Mucosa of rectum (tissue), 2 donors: ENCODE data around the gene FOXL3.
"Not testable (repeated sequence)": the region's sequence is repeated elsewhere in the genome, so short reads cannot be mapped to it uniquely, and the experiment has no call there.

Experiments used
- H3K27ac ChIP-seq, 2 donors: one replicate each; pipeline ENCODE4 v1.7.0; 2013; ENCODE audit warnings: inconsistent platforms in 2 of 2, low read depth in 2 of 2, low read length in 2 of 2
- H3K27me3 ChIP-seq, 2 donors: one replicate each; pipeline ENCODE4 v1.7.0; 2013; ENCODE audit warnings: low read length in 2 of 2; ENCODE audit not compliant: control insufficient read depth in 2 of 2, insufficient read depth in 2 of 2
- H3K36me3 ChIP-seq, 2 donors: one replicate each; pipeline ENCODE4 v1.7.0; 2013; ENCODE audit warnings: low read length in 2 of 2; ENCODE audit not compliant: control insufficient read depth in 2 of 2, insufficient read depth in 2 of 2
- H3K4me1 ChIP-seq, 2 donors: one replicate each; pipeline ENCODE4 v1.7.0; 2013; ENCODE audit warnings: low read length in 2 of 2, mild to moderate bottlenecking in 1 of 2; ENCODE audit not compliant: control insufficient read depth in 2 of 2, insufficient read depth in 2 of 2
- H3K4me3 ChIP-seq, 2 donors: one replicate each; pipeline ENCODE4 v1.7.0; 2013; ENCODE audit warnings: low read length in 2 of 2
- H3K9ac ChIP-seq, 2 donors: one replicate each; pipeline ENCODE4 v1.7.0; 2013; ENCODE audit warnings: low read length in 2 of 2, low read depth in 1 of 2, mild to moderate bottlenecking in 1 of 2
- H3K9me3 ChIP-seq, 2 donors: one replicate each; pipeline ENCODE4 v1.7.0; 2013; ENCODE audit warnings: low read length in 2 of 2; ENCODE audit not compliant: control insufficient read depth in 2 of 2
- donor health status: healthy.
- donor health status: Normal muscosa, but diverticular disease.

FOXL3 gene

DNA sequence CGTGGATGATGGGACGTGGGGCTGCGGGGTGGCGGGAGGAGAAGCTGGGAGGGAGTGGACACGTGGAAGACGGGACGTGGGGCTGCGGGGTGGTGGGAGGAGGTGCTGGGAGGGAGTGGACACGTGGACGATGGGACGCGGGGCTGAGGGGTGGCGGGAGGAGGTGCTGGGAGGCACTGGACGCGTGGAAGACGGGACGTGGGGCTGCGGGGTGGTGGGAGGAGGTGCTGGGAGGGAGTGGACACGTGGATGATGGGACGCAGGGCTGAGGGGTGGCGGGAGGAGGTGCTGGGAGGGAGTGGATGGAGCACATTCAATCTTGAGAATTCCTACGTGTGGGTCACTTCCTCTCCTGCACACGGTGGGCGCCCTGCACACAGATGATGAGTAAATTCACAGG, 7.2 kb downstream of the FOXL3 start:
- H3K4me3 ChIP-seq, H3K9ac ChIP-seq, H3K27ac ChIP-seq, H3K36me3 ChIP-seq, H3K4me1 ChIP-seq, H3K9me3 ChIP-seq, H3K27me3 ChIP-seq: not testable (repeated sequence)

DNA sequence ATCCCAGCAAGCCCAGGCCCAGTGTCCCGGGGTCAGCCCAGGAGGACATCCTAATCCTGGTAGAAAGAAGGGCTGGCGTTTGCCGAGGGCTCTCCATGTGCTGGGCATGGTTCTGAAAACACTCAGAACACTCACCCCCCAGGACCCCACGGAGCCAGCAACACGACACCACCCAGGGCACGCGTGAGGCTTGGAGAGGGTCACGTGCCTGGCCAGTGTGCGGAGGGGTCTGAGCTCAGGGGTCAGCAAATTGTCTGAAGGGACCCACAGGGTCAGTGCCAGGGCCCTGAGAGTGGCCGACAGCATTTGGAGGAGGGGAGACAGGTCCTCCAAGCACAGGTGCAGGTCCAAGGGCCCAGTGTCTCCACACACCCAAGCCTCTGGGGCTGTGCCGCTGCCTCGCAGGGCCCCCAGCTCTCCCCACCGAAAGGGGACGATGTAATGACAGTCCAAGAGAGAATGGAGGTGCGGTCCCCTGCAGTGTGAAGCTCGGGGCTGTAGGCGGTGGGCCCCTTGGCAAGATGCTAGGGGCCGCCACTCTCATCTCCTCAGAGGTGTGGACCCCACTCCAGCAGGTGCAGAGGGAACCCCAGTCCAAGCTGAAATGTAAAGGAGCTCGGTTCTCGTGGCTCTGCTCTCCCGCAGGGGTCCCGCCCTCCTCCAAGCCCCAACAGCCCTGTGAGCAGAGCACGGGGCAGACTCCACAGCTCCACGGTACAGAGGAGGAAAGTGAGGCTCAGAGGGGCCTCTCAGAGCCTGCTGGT, 7.8 kb downstream of the FOXL3 start:
- no peak overlapping the region for H3K4me3 ChIP-seq
- H3K9ac ChIP-seq = no peak overlapping the region
- H3K36me3 ChIP-seq = no peaks in the 10 kb centered on the region
- H3K27ac ChIP-seq = no peak overlapping the region
- no peaks in the 10 kb centered on the region for H3K9me3 ChIP-seq
- no peaks in the 10 kb centered on the region for H3K27me3 ChIP-seq
- H3K4me1 ChIP-seq = peaks cover 7 to 9% of the 10 kb centered on the region in 2 donors

DNA sequence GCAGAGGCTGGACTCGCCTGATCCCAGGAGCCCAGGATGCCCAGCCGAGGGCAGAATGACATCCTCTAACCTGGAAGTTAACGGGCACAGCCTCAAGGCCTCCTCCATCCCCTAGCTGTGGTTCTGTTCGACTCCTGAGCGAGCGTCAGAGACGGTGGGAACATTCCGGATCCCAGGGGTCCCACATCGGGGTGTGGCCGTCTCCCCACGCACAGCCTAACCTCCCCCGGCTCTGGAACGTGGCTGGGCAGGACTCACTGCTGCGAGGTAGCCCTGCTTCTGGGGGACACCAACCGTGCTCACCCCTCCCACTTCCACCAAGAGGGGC, 8.4 kb downstream of the FOXL3 start:
- Histone ChIP-seq H3K9me3 (no peaks in the 10 kb centered on the region), H3K27ac (no peak overlapping the region), H3K36me3 (no peaks in the 10 kb centered on the region), H3K4me1 (peaks cover 7 to 9% of the 10 kb centered on the region in 2 donors), H3K9ac (no peak overlapping the region), H3K4me3 (no peak overlapping the region), H3K27me3 (no peaks in the 10 kb centered on the region)

DNA sequence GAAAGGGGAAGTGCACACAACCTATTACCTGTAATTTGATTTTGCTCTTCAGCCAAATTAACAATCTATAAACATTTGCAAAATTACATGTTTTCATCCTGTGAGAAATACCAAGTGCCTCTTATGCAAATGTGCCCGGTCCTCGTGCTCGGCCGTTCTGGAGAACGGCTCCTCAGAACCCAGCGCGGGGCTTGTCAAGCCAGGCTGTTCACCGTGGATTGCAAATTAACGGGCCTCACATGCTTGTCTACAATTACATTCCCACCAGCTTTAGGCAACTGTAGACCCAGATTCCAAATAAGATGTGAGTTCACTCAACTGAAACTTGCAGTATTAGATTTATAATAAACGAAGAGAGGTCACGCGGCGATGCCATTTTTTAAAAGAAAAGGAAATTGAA, 8.8 kb downstream of the FOXL3 start:
- H3K36me3 ChIP-seq = no peaks in the 10 kb centered on the region
- H3K4me3 ChIP-seq = no peak overlapping the region
- H3K27me3 ChIP-seq = no peaks in the 10 kb centered on the region
- H3K4me1 ChIP-seq = peaks cover 7 to 9% of the 10 kb centered on the region in 2 donors
- H3K27ac ChIP-seq = no peak overlapping the region
- H3K9ac ChIP-seq = no peak overlapping the region
- no peaks in the 10 kb centered on the region for H3K9me3 ChIP-seq

GRCh38 chr7:299169-299568, 9.2 kb downstream of the FOXL3 start:
- no peak overlapping the region for H3K4me3 ChIP-seq
- no peaks in the 10 kb centered on the region for H3K9me3 ChIP-seq
- H3K36me3 ChIP-seq = no peaks in the 10 kb centered on the region
- H3K27ac ChIP-seq = no peak overlapping the region
- no peaks in the 10 kb centered on the region for H3K27me3 ChIP-seq
- no peak overlapping the region for H3K9ac ChIP-seq
- peaks cover 5 to 7% of the 10 kb centered on the region in 2 donors for H3K4me1 ChIP-seq

GRCh38 chr7:299628-300027, 9.7 kb downstream of the FOXL3 start:
- Histone ChIP-seq H3K9me3 (no peaks in the 10 kb centered on the region), H3K36me3 (no peaks in the 10 kb centered on the region), H3K4me1 (peaks cover 3 to 4% of the 10 kb centered on the region in 2 donors), H3K4me3 (no peak overlapping the region), H3K9ac (no peak overlapping the region), H3K27ac (no peak overlapping the region), H3K27me3 (no peaks in the 10 kb centered on the region)

DNA sequence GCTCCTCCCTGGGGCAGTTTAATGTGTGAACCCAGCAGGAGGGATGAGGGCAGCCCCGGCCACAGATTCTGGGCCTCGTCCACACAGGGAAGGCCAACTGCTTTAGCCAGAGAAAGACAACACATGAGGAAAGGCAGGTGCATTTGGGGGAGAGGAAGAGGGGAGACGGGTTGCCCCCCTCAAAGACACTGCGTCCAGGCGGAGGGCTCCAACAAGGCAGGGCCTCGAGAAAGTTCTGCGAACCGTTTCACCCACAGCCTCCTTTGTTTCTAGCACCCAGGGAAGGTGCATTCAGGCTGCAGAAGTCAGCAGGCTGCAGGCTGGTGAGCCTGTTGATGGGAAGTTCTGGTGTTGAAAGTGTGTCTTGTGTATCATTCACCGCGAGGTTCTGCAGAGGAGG, 10.1 kb downstream of the FOXL3 start:
- Histone ChIP-seq H3K4me1 (peaks cover 0 to under 1% of the 10 kb centered on the region in 2 donors), H3K9me3 (no peaks in the 10 kb centered on the region), H3K27me3 (no peaks in the 10 kb centered on the region), H3K9ac (no peak overlapping the region), H3K27ac (no peak overlapping the region), H3K36me3 (no peaks in the 10 kb centered on the region), H3K4me3 (no peak overlapping the region)

- no peaks in the 10 kb centered on the region for H3K4me1 ChIP-seq
- no peak overlapping the region for H3K9ac ChIP-seq
- no peaks in the 10 kb centered on the region for H3K27me3 ChIP-seq
- H3K9me3 ChIP-seq = no peaks in the 10 kb centered on the region
- H3K4me3 ChIP-seq = no peak overlapping the region
- H3K36me3 ChIP-seq = no peaks in the 10 kb centered on the region
- no peak overlapping the region for H3K27ac ChIP-seq
These were observed 10.7 kb downstream of the FOXL3 start for GRCh38 chr7:300546-301290.

- H3K4me3 ChIP-seq = no peak overlapping the region
- no peaks in the 10 kb centered on the region for H3K36me3 ChIP-seq
- no peaks in the 10 kb centered on the region for H3K9me3 ChIP-seq
- H3K4me1 ChIP-seq = no peaks in the 10 kb centered on the region
- no peaks in the 10 kb centered on the region for H3K27me3 ChIP-seq
- no peak overlapping the region for H3K27ac ChIP-seq
- H3K9ac ChIP-seq = no peak overlapping the region
These were observed 11.5 kb downstream of the FOXL3 start for GRCh38 chr7:301291-302053.
